IMR-90 (cell line): ENCODE data around the gene BIRC5. TPM values are rescaled to one million over a fixed set of nuclear protein-coding genes. Genes with fewer than 3 reads are reported as not detected.

Source experiments
- ATAC-seq: fragments of 200-7000 bp; cut with Tn5 transposase; 2 replicates; pipeline ENCODE4 v1.9.1; 2020; ENCODE audit warnings: low read depth, mild to moderate bottlenecking, moderate library complexity
- BruUV-seq: library from RNA; stranded (reverse); fragments of 400-500 nt; replicated peaks from 2 replicates; lab custom pipeline; 2021; lab: Mats Ljungman, UMichigan
- CTCF ChIA-PET: fragments of 300-600 bp; formaldehyde crosslinking; extraction: SDS; loops from one replicate; lab custom pipeline; 2021; ENCODE audit warnings: antibody characterized with exemption; lab: Yijun Ruan, JAX
- POLR2A ChIA-PET: fragments of 300-600 bp; sonication (Branson Sonifier 250); formaldehyde crosslinking; loops from one replicate; lab custom pipeline; 2022; ENCODE audit warnings: antibody characterized with exemption; ENCODE audit not compliant: unreplicated experiment; lab: Charles Lee
- DNase-seq: peaks from one replicate; pipeline ENCODE4 v3.0.0; 2013
- H2AFZ ChIP-seq: replicated peaks from 2 replicates; pipeline ENCODE3; 2013; ENCODE audit warnings: low read length, mild to moderate bottlenecking; ENCODE audit not compliant: poor library complexity
- H2AK5ac ChIP-seq: 2 replicates; pipeline ENCODE4 v1.6.1; 2013; ENCODE audit warnings: low read depth, low read length, inconsistent platforms
- H2AK9ac ChIP-seq: replicated peaks from 2 replicates; pipeline ENCODE3; 2013; ENCODE audit warnings: mild to moderate bottlenecking, low read depth, low read length, moderate library complexity; ENCODE audit not compliant: poor library complexity
- H2BK120ac ChIP-seq: 2 replicates; pipeline ENCODE4 v1.6.1; 2013; ENCODE audit warnings: low read depth, low read length, inconsistent platforms
- H2BK15ac ChIP-seq: 3 replicates; pipeline ENCODE4 v1.6.1; 2013; ENCODE audit warnings: low read depth, low read length, inconsistent platforms
- H2BK20ac ChIP-seq: 2 replicates; pipeline ENCODE4 v1.6.1; 2013; ENCODE audit warnings: low read depth, mild to moderate bottlenecking, inconsistent platforms, low read length, moderate library complexity
- H2BK5ac ChIP-seq: 2 replicates; pipeline ENCODE4 v1.6.1; 2013; ENCODE audit warnings: mild to moderate bottlenecking, low read depth, low read length, inconsistent platforms; ENCODE audit not compliant: poor library complexity, severe bottlenecking
- H3K14ac ChIP-seq: replicated peaks from 2 replicates; pipeline ENCODE4 v1.6.1; 2013; ENCODE audit warnings: low read depth, low read length, inconsistent platforms
- H3K18ac ChIP-seq: 2 replicates; pipeline ENCODE4 v1.6.1; 2013; ENCODE audit warnings: low read depth, low read length, control low read depth
- H3K23ac ChIP-seq: 2 replicates; pipeline ENCODE4 v1.6.1; 2013; ENCODE audit warnings: low read depth, low read length, inconsistent platforms
- H3K27ac ChIP-seq: 2 replicates; pipeline ENCODE4 v1.5.1; 2013; ENCODE audit warnings: mild to moderate bottlenecking, control low read depth, low read length; ENCODE audit not compliant: insufficient read depth
- H3K27me3 ChIP-seq: 2 replicates; pipeline ENCODE4 v1.6.1; 2013; ENCODE audit warnings: low read length; ENCODE audit not compliant: control insufficient read depth, insufficient read depth
- H3K36me3 ChIP-seq: 2 replicates; pipeline ENCODE4 v1.6.1; 2013; ENCODE audit warnings: low read length, mixed read lengths; ENCODE audit not compliant: control insufficient read depth, insufficient read depth
- H3K4ac ChIP-seq: 2 replicates; pipeline ENCODE4 v1.6.1; 2013; ENCODE audit warnings: low read depth, low read length, inconsistent platforms
- H3K4me1 ChIP-seq: 2 replicates; pipeline ENCODE4 v1.6.1; 2013; ENCODE audit warnings: low read length, mixed read lengths; ENCODE audit not compliant: control insufficient read depth, insufficient read depth
- H3K4me2 ChIP-seq: 2 replicates; pipeline ENCODE4 v1.6.1; 2013; ENCODE audit warnings: low read depth, mild to moderate bottlenecking, control low read depth, low read length, moderate library complexity
- H3K4me3 ChIP-seq: 2 replicates; pipeline ENCODE4 v1.5.1; 2013; ENCODE audit warnings: low read depth, mild to moderate bottlenecking, control low read depth, low read length, moderate library complexity; ENCODE audit not compliant: insufficient read depth
- H3K56ac ChIP-seq: 2 replicates; pipeline ENCODE4 v1.6.1; 2013; ENCODE audit warnings: low read length, inconsistent platforms; ENCODE audit not compliant: insufficient read depth; ENCODE audit errors: extremely low read depth
- H3K79me1 ChIP-seq, 2 experiments: 2 replicates each; pipeline ENCODE4 v1.6.1; 2013; ENCODE audit warnings: low read length in 2 of 2, inconsistent platforms in 1 of 2, low read depth in 1 of 2
- H3K9ac ChIP-seq: 2 replicates; pipeline ENCODE4 v1.6.1; 2013; ENCODE audit warnings: low read depth, low read length, control low read depth
- H3K9me1 ChIP-seq: 2 replicates; pipeline ENCODE4 v1.6.1; 2013; ENCODE audit warnings: low read length, inconsistent platforms; ENCODE audit not compliant: insufficient read depth
- H3K9me3 ChIP-seq: 2 replicates; pipeline ENCODE4 v1.6.1; 2013; ENCODE audit warnings: low read length; ENCODE audit not compliant: control insufficient read depth, insufficient read depth
- H4K20me1 ChIP-seq: 2 replicates; pipeline ENCODE4 v1.6.1; 2013; ENCODE audit warnings: low read length, inconsistent platforms; ENCODE audit not compliant: insufficient read depth
- H4K5ac ChIP-seq: 2 replicates; pipeline ENCODE4 v1.6.1; 2013; ENCODE audit warnings: mild to moderate bottlenecking, low read depth, low read length, control low read depth
- H4K8ac ChIP-seq, 2 experiments: 2 replicates each; pipeline ENCODE4 v1.6.1; 2013; ENCODE audit warnings: low read depth in 2 of 2, low read length in 2 of 2, control low read depth in 1 of 2, inconsistent platforms in 1 of 2
- H4K91ac ChIP-seq: 2 replicates; pipeline ENCODE4 v1.6.1; 2013; ENCODE audit warnings: low read depth, low read length, inconsistent platforms; ENCODE audit not compliant: insufficient read depth
- BHLHE40 ChIP-seq: fragments of 150-350 bp; IDR thresholded peaks from 2 replicates; pipeline ENCODE4 v1.6.1; 2016; ENCODE audit warnings: mild to moderate bottlenecking, low read depth, low read length
- CHD1 ChIP-seq: IDR thresholded peaks from 2 replicates; pipeline ENCODE4 v1.6.1; 2012; ENCODE audit warnings: low read depth, low read length, improper control_type of control experiment
- MAZ ChIP-seq: IDR thresholded peaks from 2 replicates; pipeline ENCODE4 v1.6.1; 2012; ENCODE audit warnings: low read depth, mild to moderate bottlenecking, low read length, improper control_type of control experiment, moderate library complexity, borderline replicate concordance
- MXI1 ChIP-seq: IDR thresholded peaks from 2 replicates; pipeline ENCODE4 v1.6.1; 2012; ENCODE audit warnings: low read depth, mild to moderate bottlenecking, low read length, moderate library complexity, borderline replicate concordance
- POLR2A ChIP-seq: IDR thresholded peaks from 2 replicates; pipeline ENCODE4 v1.6.1; 2012; ENCODE audit warnings: mild to moderate bottlenecking, low read depth, low read length
- SMC3 ChIP-seq: fragments of 150-350 bp; IDR thresholded peaks from 2 replicates; pipeline ENCODE4 v1.6.1; 2016; ENCODE audit warnings: low read depth, mild to moderate bottlenecking, antibody characterized with exemption, low read length, moderate library complexity
- USF2 ChIP-seq: fragments of 150-350 bp; IDR thresholded peaks from 2 replicates; pipeline ENCODE4 v1.6.1; 2017; ENCODE audit warnings: mild to moderate bottlenecking, antibody characterized with exemption, low read length, low read depth
- WGBS, 2 experiments: methylation state at CpG; one replicate each; pipeline versions ENCODE4 v1.1.5 to v1.1.7; 2013; ENCODE audit warnings: missing lambda C conversion rate in 2 of 2; ENCODE audit not compliant: insufficient read length in 1 of 2; ENCODE audit errors: extremely low coverage in 2 of 2; 5-methylcytosine and 5-hydroxymethylcytosine counted together
- dilution Hi-C: fragments of 300-500 bp; cut with HindIII; formaldehyde crosslinking; loops from one replicate; pipeline ENCODE4 v1.14.3; 2018; ENCODE audit warnings: low sequenced_read_pairs; ENCODE audit not compliant: unreplicated experiment
- in situ Hi-C: fragments of 300-500 bp; cut with MboI; formaldehyde crosslinking; loops from 3 replicates; pipeline ENCODE4 v1.14.3; 2019; ENCODE audit warnings: low sequenced_read_pairs, inconsistent platforms, mixed read lengths
- intact Hi-C: fragments of 100-400 bp; cut with micrococcal nuclease; formaldehyde crosslinking; loops from 2 replicates; pipeline ENCODE4 v1.10.0; 2022
- polyA plus RNA-seq, 3 experiments: library from polyadenylated mRNA; depleted of rRNA; stranded (reverse); fragments of >200 nt; gene quantifications; 2 replicates each; pipeline ENCODE4 v1.2.3, GENCODE V29; 2012; ENCODE audit warnings: low replicate concordance in 1 of 3
- total RNA-seq: library from RNA; depleted of rRNA; stranded (reverse); fragments of >200 nt; gene quantifications from 2 replicates; pipeline ENCODE4 v1.2.3, GENCODE V29; 2012

BIRC5 gene
- total and polyA plus RNA-seq, 2 of the 4 experiments (the other 2 are of a cell fraction), result 16.6 to 52.7 TPM

- Histone ChIP-seq H2BK5ac (peak overlapping the region; percentile 69), H3K9me1 (0 out of 2 replicates have a peak, but pooled peaks cover 6% of the 10 kb centered on the region), H2AK5ac (peak overlapping the region; percentile 83), H3K4me3 (peak overlapping the region; percentile 76), H3K36me3 (no peaks in the 10 kb centered on the region), H2BK20ac (no peak overlapping the region), H3K27ac (peak overlapping the region; percentile 80), H3K4me1 (peaks cover 6% of the 10 kb centered on the region), H3K79me1 (peaks cover 0 to 4% of the 10 kb centered on the region in 2 experiments; a peak in 1 of 4 replicates), H2BK15ac (no peak overlapping the region), H4K91ac (peak overlapping the region; percentile 51; the same call in 1 of the 2 replicates), H4K20me1 (no peaks in the 10 kb centered on the region), H3K27me3 (peaks cover 8% of the 10 kb centered on the region; the same call in 1 of the 2 replicates), H3K56ac (peak overlapping the region; percentile 49), H3K4me2 (peak overlapping the region; percentile 89), H3K23ac (peak overlapping the region; percentile 52; the same call in 1 of the 2 replicates), H3K9ac (peak overlapping the region; percentile 84), H4K5ac (peak overlapping the region; percentile 83), H3K4ac (peak overlapping the region; percentile 79), H3K18ac (peak overlapping the region; percentile 9), H2AK9ac (peak overlapping the region; percentile 93), H2AFZ (peak overlapping the region; percentile 100), H3K14ac (peak overlapping the region; percentile 54), H2BK120ac (peak overlapping the region; percentile 9; the same call in 1 of the 2 replicates), H4K8ac (peak overlapping the region; percentile 94), H3K9me3 (no peaks in the 10 kb centered on the region)
- no peak for TF ChIP-seq BHLHE40
- no peak for TF ChIP-seq CHD1
- peak; percentile 73; the same call in 1 of the 2 replicates for TF ChIP-seq MAZ
- 0 out of 2 replicates have a peak, but pooled peaks have one; percentile 48 for TF ChIP-seq POLR2A
- peak; percentile 20; the same call in 1 of the 2 replicates for TF ChIP-seq MXI1
- TF ChIP-seq USF2, result peak; percentile 69
- no peak for TF ChIP-seq SMC3
- ATAC-seq (peak; percentile 92), DNase-seq (peak; percentile 76)
- intact Hi-C loops (loop anchor here (10.0 kb wide), 1 partner anchor 451 kb away; no protein-coding TSS in a partner anchor), dilution Hi-C loops (no loop called here), in situ Hi-C loops (no loop called here)
- no TSS peak for BruUV-seq
- 4% methylated on average over 29 of the region's 73 CpGs; no CpG with 5 or more reads in 1 of the 2 experiments for WGBS, 2 experiments
- ChIA-PET CTCF (interaction anchor here (0.8 to 1.1 kb wide), 2 partner anchors 168 to 583 kb away, joined by 3 to 5 read pairs; no protein-coding TSS in a partner anchor), POLR2A (interaction anchor here (0.5 to 0.6 kb wide), 2 partner anchors 145 to 163 kb away, joined by 4 to 5 read pairs; no protein-coding TSS in a partner anchor)
Observed at GRCh38 chr17:78253946-78254672, 40.1 kb downstream of the BIRC5 start.
